RWPE2 (cell line): ENCODE data around the gene MAPK6.

Experiments used
- ATAC-seq: fragments of 200-7000 bp; cut with Tn5 transposase; 3 replicates; pipeline ENCODE4 v1.9.1; 2021; ENCODE audit warnings: low read depth
- DNase-seq: peaks from one replicate; pipeline ENCODE4 v3.0.0-alpha.2; 2020; ENCODE audit warnings: low spot score
- H3K27ac ChIP-seq: fragments of 450-650 bp; 2 replicates; pipeline ENCODE4 v1.5.1; 2017; ENCODE audit warnings: mild to moderate bottlenecking; ENCODE audit not compliant: poor library complexity, severe bottlenecking
- H3K27me3 ChIP-seq: fragments of 250-450 bp; sonication (Bioruptor Pico); 2 replicates; pipeline ENCODE4 v1.5.1; 2021; ENCODE audit warnings: mild to moderate bottlenecking, moderate library complexity; ENCODE audit not compliant: insufficient read depth, poor library complexity, severe bottlenecking
- H3K36me3 ChIP-seq: fragments of 250-450 bp; sonication (Bioruptor Pico); 2 replicates; pipeline ENCODE4 v1.5.1; 2020; ENCODE audit warnings: low read depth, mild to moderate bottlenecking, moderate library complexity
- H3K4me1 ChIP-seq: fragments of 250-450 bp; sonication (Bioruptor Pico); 2 replicates; pipeline ENCODE4 v1.5.1; 2021; ENCODE audit warnings: mild to moderate bottlenecking, moderate library complexity; ENCODE audit not compliant: insufficient read depth, poor library complexity, severe bottlenecking
- H3K4me3 ChIP-seq: fragments of 250-450 bp; sonication (Bioruptor Pico); 2 replicates; pipeline ENCODE4 v1.5.1; 2021; ENCODE audit warnings: mild to moderate bottlenecking, moderate library complexity; ENCODE audit not compliant: severe bottlenecking
- H3K9me3 ChIP-seq: fragments of 250-450 bp; sonication (Bioruptor Pico); 2 replicates; pipeline ENCODE4 v1.5.1; 2021; ENCODE audit warnings: mild to moderate bottlenecking, moderate library complexity; ENCODE audit not compliant: severe bottlenecking
- TF ChIP-seq, protein P1 (sequence below): fragments of 450-650 bp; IDR thresholded peaks from one replicate; pipeline ENCODE4 v1.5.1; 2017; ENCODE audit warnings: mild to moderate bottlenecking, moderate library complexity; ENCODE audit not compliant: poor library complexity, severe bottlenecking

Gene MAPK6

GRCh38 chr15:52056496-52056895 lies 37.5 kb downstream of the MAPK6 start:
- Histone ChIP-seq H3K27me3 (no peaks in the 10 kb centered on the region), H3K4me3 (no peak overlapping the region), H3K36me3 (peaks cover 100% of the 10 kb centered on the region), H3K27ac (no peak overlapping the region), H3K4me1 (peaks cover 17% of the 10 kb centered on the region), H3K9me3 (no peaks in the 10 kb centered on the region)
- ATAC-seq = no peak
- TF ChIP-seq, protein P1, sequence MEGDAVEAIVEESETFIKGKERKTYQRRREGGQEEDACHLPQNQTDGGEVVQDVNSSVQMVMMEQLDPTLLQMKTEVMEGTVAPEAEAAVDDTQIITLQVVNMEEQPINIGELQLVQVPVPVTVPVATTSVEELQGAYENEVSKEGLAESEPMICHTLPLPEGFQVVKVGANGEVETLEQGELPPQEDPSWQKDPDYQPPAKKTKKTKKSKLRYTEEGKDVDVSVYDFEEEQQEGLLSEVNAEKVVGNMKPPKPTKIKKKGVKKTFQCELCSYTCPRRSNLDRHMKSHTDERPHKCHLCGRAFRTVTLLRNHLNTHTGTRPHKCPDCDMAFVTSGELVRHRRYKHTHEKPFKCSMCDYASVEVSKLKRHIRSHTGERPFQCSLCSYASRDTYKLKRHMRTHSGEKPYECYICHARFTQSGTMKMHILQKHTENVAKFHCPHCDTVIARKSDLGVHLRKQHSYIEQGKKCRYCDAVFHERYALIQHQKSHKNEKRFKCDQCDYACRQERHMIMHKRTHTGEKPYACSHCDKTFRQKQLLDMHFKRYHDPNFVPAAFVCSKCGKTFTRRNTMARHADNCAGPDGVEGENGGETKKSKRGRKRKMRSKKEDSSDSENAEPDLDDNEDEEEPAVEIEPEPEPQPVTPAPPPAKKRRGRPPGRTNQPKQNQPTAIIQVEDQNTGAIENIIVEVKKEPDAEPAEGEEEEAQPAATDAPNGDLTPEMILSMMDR = no peak
- DNase-seq = no peak

DNA sequence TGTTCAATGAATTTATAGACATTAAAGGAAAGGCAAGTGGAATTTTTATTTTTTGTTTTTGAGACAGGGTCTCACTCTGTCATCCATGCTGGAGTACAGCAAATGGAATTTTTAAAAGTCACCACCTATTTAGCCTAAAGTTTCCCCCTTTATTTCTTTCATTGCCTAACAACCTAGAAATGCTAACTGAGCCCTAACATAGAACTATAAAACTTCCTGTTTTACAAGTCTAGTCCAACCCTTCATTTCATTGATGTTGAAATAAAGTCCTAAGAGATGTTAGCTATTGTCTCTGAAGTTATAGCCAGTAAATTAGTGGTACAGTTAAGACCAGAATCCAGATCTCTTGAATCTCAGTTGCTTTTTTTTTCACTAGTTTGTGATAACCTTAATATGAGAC lies 39.0 kb downstream of the MAPK6 start:
- Histone ChIP-seq H3K4me1 (peaks cover 5% of the 10 kb centered on the region), H3K4me3 (no peak overlapping the region), H3K36me3 (peaks cover 100% of the 10 kb centered on the region), H3K27me3 (no peaks in the 10 kb centered on the region), H3K9me3 (no peaks in the 10 kb centered on the region), H3K27ac (no peak overlapping the region)
- no peak for DNase-seq
- ATAC-seq = no peak
- TF ChIP-seq, protein P1 = no peak

DNA sequence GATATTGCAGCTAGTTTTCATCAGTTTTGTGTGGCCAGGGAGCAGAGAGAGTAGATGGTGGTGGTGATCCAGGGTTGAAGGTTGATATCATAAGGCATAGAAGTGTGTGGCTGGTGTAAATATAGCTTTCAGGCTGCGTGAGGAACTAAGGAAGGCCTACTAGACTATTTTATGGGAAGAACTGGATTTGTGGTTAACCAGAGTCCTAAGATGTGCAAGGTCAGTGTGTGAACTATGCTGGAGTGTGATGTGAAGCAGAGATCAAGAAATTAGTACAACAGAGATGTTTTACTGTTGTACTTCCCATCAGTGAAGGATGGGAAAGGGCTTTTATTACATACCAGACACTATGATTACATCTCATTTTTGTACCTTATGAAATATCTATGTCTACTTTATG lies 41.5 kb downstream of the MAPK6 start:
- no peaks in the 10 kb centered on the region for H3K9me3 ChIP-seq
- TF ChIP-seq, protein P1 = no peak
- DNase-seq = no peak
- H3K27me3 ChIP-seq = no peaks in the 10 kb centered on the region
- H3K36me3 ChIP-seq = peaks cover 100% of the 10 kb centered on the region
- no peak for ATAC-seq
- no peaks in the 10 kb centered on the region for H3K4me1 ChIP-seq
- H3K27ac ChIP-seq = no peak overlapping the region
- no peak overlapping the region for H3K4me3 ChIP-seq

- TF ChIP-seq, protein P1 = no peak
- DNase-seq (no peak), ATAC-seq (no peak)
- Histone ChIP-seq H3K36me3 (peaks cover 43% of the 10 kb centered on the region), H3K9me3 (no peaks in the 10 kb centered on the region), H3K27ac (peak overlapping the region; percentile 66), H3K4me3 (no peak overlapping the region), H3K27me3 (no peaks in the 10 kb centered on the region), H3K4me1 (peaks cover 46% of the 10 kb centered on the region)
Observed at GRCh38 chr15:52066842-52067544, 48.0 kb downstream of the MAPK6 start.

GRCh38 chr15:52067545-52067926 lies 48.5 kb downstream of the MAPK6 start:
- H3K27ac ChIP-seq = peak overlapping the region; percentile 66
- no peak overlapping the region for H3K4me3 ChIP-seq
- H3K36me3 ChIP-seq = peaks cover 37% of the 10 kb centered on the region
- ATAC-seq (peak; percentile 34), DNase-seq (peak; percentile 45)
- no peaks in the 10 kb centered on the region for H3K9me3 ChIP-seq
- H3K27me3 ChIP-seq = no peaks in the 10 kb centered on the region
- TF ChIP-seq, protein P1 = no peak
- peaks cover 49% of the 10 kb centered on the region for H3K4me1 ChIP-seq
